Measurements from ENCODE around the gene GALE.

DNA sequence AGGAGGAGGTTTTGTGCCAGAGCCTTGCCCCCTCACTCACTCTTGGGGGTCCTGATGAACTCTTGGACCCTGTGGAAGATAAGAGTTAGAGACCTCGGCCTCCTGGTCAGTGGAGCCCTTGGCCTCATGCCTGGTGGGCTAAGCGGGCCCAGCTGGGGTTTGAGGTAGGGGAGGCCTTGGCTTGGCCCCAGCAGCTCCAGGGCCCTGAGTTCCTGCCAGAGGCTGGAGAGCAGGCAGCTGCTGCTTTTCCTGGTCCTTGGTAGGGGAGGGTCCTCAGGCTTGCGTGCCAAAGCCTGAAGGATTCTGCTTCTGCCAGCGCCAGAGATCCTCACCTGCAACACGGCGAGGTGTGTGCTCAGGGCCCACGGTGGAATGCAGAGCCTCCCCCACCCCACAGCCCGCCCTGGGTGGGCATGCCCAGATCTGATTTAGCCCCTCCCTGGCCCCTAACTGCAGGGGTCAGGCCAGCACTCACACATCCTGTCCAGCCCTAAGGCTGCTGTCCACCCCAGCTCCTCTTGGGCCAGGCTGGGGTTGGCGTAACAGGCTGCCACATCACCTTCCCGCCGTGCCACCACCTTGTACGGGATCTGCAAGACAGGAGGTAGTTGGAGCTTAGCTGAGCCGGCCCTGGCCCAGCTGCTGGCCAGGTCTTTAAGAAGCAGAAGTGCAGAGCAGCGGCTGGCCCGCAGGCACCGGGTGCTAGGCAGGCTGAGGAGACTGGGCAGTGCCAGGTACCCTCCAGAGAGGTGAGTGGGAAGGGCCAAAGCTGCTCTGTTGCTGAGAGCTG is 4.7 kb downstream of the GALE start:
- TF ChIP-seq ZFX (IDR thresholded peaks at IDR 0.05; ENCODE audit: borderline replicate concordance): no peak
- TF ChIP-seq, protein P1, sequence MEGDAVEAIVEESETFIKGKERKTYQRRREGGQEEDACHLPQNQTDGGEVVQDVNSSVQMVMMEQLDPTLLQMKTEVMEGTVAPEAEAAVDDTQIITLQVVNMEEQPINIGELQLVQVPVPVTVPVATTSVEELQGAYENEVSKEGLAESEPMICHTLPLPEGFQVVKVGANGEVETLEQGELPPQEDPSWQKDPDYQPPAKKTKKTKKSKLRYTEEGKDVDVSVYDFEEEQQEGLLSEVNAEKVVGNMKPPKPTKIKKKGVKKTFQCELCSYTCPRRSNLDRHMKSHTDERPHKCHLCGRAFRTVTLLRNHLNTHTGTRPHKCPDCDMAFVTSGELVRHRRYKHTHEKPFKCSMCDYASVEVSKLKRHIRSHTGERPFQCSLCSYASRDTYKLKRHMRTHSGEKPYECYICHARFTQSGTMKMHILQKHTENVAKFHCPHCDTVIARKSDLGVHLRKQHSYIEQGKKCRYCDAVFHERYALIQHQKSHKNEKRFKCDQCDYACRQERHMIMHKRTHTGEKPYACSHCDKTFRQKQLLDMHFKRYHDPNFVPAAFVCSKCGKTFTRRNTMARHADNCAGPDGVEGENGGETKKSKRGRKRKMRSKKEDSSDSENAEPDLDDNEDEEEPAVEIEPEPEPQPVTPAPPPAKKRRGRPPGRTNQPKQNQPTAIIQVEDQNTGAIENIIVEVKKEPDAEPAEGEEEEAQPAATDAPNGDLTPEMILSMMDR (IDR thresholded peaks at IDR 0.05): no peak
